Measurements from ENCODE around the gene HS3ST3A1.

GRCh38 chr17:13561606-13562270, 40.0 kb downstream of the HS3ST3A1 start:
- TF ChIP-seq CTCF (IDR thresholded peaks at IDR 0.05; ENCODE audit: low read length) (no peak), EZH2 (IDR thresholded peaks at IDR 0.05; ENCODE audit: borderline replicate concordance, low read length) (no peak)
